ENCODE data around the gene KIF16B. TPM values are rescaled to one million over a fixed set of nuclear protein-coding genes. Genes with fewer than 3 reads are reported as not detected.

Gene KIF16B
- total and polyA plus RNA-seq, 2 donors (not counting 3 experiments of a cell fraction or from before 2014, with no cell fraction given), result 2.9 to 8.8 TPM

DNA sequence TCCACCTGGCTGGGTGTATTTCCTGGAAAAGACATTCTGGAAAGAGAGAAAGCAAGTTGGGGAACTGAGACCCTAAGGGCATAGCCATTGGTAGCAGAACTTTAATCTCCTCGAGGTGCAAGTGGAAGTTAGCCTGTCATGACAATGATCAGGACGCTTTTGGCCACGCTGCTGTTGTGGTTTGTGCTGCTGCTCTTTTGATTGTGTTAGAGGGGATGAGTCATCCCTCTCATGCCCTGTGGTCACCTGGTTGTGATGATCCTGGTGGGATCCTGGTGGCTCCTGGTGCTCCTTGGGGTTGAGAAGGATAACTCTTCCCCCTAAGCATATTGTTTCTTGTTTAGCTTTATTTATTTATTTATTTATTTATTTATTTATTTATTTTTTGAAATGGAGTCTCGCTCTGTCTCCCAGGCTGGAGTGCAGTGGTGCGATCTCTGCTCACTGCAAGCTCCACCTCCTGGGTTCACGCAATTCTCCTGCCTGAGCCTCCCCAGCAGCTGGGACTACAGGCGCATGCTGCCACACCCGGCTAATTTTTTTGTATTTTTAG is 350.3 kb downstream of the KIF16B start:
- H3K27ac ChIP-seq (ENCODE audit: insufficient read depth, low read depth, low read length), result no peak overlapping the region
- H3K4me3 ChIP-seq (replicated peaks in 1 of 3; ENCODE audit: insufficient read depth in 1 of 3, low read depth in 1 of 3, low read length in 3 of 3), result no peak overlapping the region
- peaks cover 2% of the 10 kb centered on the region for H3K9me3 ChIP-seq (replicated peaks; ENCODE audit: control insufficient read depth, insufficient read depth, low read length)
- no peak for FAIRE-seq
- POLR2A ChIA-PET, result no interaction called here
- no peak overlapping the region for H3K4me2 ChIP-seq (ENCODE audit: insufficient read depth, low read length)
- no peaks in the 10 kb centered on the region for H3K27me3 ChIP-seq (ENCODE audit: control insufficient read depth in 2 of 2, insufficient read depth in 2 of 2, low read length in 2 of 2)
- BruUV-seq (replicated peaks), result no TSS peak
- dilution Hi-C loops (cut with MboI; ENCODE audit: extremely low pct_ligation_motif_present, low sequenced_read_pairs), result no loop called here
- H3K36me3 ChIP-seq (ENCODE audit: control insufficient read depth in 2 of 2, extremely low read depth in 1 of 2, insufficient read depth in 2 of 2, low read length in 2 of 2), result no peaks in the 10 kb centered on the region
- no peaks in the 10 kb centered on the region for H4K20me1 ChIP-seq (replicated peaks; ENCODE audit: control insufficient read depth, extremely low read depth, insufficient read depth, low read length)
- H2AFZ ChIP-seq (ENCODE audit: low read depth, low read length), result no peak overlapping the region
- intact Hi-C loops (cut with micrococcal nuclease), result no loop called here
- no peaks in the 10 kb centered on the region for H3K79me2 ChIP-seq (ENCODE audit: control insufficient read depth, insufficient read depth, low read length)
- no peak for DNase-seq (ENCODE audit: low read depth, low spot score)
- TF ChIP-seq EZH2 (IDR thresholded peaks at IDR 0.05; ENCODE audit: borderline replicate concordance, low read depth, low read length, severe bottlenecking) (no peak), JUN (IDR thresholded peaks at IDR 0.05; ENCODE audit: borderline replicate concordance, insufficient read depth, insufficient read length, low read depth) (peak; percentile 11)
- H3K4me1 ChIP-seq (ENCODE audit: control insufficient read depth, extremely low read depth, insufficient read depth, low read length), result no peaks in the 10 kb centered on the region
- CTCF ChIA-PET, result no interaction called here
- H3K9me1 ChIP-seq (replicated peaks; ENCODE audit: control insufficient read depth, extremely low read depth, insufficient read depth, low read length), result no peaks in the 10 kb centered on the region
- no peak overlapping the region for H3K9ac ChIP-seq (replicated peaks; ENCODE audit: extremely low read depth, insufficient read depth, low read length)

Other genes starting within 250 kb of the KIF16B start
- 76.0 and 81.2 TPM in 2 replicates for gene SNRPB2, start 156.6 kb upstream of the KIF16B start, total RNA-seq
- 29.7 and 43.7 TPM in 2 replicates for gene SNRPB2, start 156.6 kb upstream of the KIF16B start, polyA plus RNA-seq
- not detected in 2 replicates for gene OTOR, start 174.9 kb upstream of the KIF16B start, total RNA-seq
- not detected in 2 replicates for gene OTOR, start 174.9 kb upstream of the KIF16B start, polyA plus RNA-seq